Dedifferentiated amniotic fluid mesenchymal stem cell (primary cell): Measurements from ENCODE around the gene FDX1.
"Not testable (repeated sequence)": the region's sequence is repeated elsewhere in the genome, so short reads cannot be mapped to it uniquely, and the experiment has no call there.

Experiments
- DNase-seq: peaks from one replicate; pipeline ENCODE4 v3.0.0-alpha.2; 2016; ENCODE audit errors: extremely low spot score

Gene FDX1

DNA sequence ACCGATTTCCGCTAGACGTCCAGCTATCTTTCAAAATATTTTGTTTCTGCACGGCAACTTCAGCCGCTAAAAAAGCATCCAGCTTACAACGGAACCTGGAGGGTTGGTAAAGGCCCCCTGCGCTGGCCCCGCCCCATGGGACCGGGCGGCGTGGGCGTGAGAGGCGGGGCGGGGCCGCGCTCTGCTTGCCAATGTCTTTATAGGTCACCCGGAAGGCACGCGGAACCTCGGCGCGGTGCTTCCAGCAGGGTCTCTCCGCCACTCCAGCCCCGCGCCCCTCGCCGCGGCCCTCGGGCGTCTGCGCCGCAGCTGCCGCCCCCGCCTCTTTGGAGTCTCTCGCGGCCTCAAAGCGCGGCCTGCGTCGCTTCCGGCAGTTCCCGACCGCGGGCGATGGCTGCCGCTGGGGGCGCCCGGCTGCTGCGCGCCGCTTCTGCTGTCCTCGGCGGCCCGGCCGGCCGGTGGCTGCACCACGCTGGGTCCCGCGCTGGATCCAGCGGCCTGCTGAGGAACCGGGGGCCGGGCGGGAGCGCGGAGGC, at the start of gene FDX1:
Gene FDX1, plus strand, starts transcription at position 218 of the 536 bp plus-strand sequence. Its CDS starts 173 bp downstream, at position 391.
- DNase-seq, result peak; percentile 59

- DNase-seq, result no peak
Observed at GRCh38 chr11:110380836-110381622, 48.7 kb upstream of the FDX1 start.

DNA sequence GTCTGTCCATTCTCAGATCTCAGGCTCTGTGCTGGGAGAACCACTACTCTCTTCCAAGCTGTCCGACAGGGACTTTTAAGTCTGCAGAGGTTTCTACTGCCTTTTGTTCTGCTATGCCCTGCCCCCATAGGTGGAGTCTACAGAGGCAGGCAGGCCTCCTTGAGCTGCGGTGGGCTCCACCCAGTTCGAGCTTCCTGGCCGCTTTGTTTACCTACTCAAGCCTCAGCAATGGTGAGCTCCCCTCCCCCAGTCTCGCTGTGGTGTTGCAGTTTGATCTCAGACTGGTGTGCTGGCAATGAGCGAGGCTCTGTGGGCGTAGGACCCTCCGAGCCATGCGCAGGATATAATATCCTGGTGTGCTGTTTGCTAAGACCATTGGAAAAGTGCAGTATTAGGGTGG, 41.5 kb upstream of the FDX1 start:
- DNase-seq, result not testable (repeated sequence)

- no peak for DNase-seq
Observed at GRCh38 chr11:110389965-110390364, 39.8 kb upstream of the FDX1 start.

DNA sequence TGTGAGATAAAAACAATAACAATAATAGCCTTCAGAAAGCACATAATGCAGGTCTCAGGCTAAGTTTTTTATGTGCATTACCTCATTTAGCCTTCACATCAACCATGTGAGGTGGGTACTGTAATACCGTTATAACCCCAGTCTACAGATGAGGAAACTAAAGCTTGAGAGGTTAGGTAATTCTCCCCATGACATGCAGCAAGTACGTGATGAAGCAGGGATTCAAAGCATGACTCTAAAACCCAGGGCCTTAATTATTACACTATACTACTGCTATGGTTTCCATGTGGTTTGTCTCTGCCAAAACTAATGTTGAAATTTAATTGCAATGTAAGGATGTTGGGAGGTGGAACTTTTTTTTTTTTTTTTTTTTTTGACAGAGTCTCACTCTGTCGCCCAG, 37.7 kb upstream of the FDX1 start:
- no peak for DNase-seq

DNA sequence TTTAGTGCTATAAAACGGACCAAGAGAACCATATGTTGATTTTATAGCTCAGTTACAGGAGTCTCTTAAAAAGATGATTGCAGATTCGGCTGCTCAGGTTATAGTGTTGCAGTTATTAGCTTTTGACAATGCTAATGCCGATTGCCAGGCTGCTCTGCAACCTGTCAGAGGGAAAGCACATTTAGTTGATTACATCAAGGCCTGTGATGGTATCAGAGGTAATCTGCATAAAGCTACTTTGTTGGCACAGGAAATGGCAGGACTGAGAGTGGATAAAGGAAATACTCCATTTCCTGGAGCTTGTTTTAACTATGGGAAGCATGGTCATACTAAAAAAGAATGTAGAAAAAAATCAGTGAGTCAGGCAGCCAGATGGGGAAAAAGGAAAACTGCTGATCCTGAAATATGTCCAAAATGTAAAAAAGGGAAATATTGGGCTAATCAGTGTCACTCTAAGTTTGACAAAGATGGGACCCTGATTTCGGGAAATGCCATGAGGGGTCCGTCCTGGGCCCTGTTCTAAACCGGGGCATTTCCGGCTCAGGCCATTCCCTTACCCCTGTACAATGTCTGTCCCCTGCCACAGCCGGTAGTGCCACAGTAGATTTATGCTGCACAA, 32.0 kb upstream of the FDX1 start:
- DNase-seq, result not testable (repeated sequence)

GRCh38 chr11:110403585-110403984, 26.2 kb upstream of the FDX1 start:
- not testable (repeated sequence) for DNase-seq

GRCh38 chr11:110405636-110406035, 24.1 kb upstream of the FDX1 start:
- not testable (repeated sequence) for DNase-seq

DNA sequence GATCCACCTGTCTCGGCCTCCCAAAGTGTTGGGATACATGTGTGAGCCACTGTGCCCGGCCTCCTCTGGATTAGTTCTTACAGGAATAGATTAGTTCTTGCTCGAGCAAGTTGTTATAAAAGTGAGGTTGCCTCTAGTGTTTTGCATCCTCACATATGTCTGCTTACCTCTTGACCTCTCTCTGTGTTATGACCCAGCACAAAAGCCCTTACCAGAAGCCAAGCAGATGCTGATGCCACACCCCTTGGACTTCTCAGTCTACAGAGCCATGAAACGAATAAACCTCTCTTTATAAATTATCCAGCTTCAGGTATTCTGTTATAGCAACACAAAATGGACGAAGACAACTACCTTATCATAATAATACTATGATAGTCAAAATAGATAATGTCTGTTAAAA, 22.4 kb upstream of the FDX1 start:
- no peak for DNase-seq

GRCh38 chr11:110409174-110409573, 20.6 kb upstream of the FDX1 start:
- no peak for DNase-seq

- no peak for DNase-seq
Observed at GRCh38 chr11:110410651-110411050, 19.1 kb upstream of the FDX1 start.

GRCh38 chr11:110415081-110415480, 14.7 kb upstream of the FDX1 start:
- no peak for DNase-seq

GRCh38 chr11:110421658-110422057, 8.1 kb upstream of the FDX1 start:
- not testable (repeated sequence) for DNase-seq

- no peak for DNase-seq
Observed at GRCh38 chr11:110422306-110422905, 7.3 kb upstream of the FDX1 start.

GRCh38 chr11:110424775-110425444, 4.8 kb upstream of the FDX1 start:
- DNase-seq, result no peak

DNA sequence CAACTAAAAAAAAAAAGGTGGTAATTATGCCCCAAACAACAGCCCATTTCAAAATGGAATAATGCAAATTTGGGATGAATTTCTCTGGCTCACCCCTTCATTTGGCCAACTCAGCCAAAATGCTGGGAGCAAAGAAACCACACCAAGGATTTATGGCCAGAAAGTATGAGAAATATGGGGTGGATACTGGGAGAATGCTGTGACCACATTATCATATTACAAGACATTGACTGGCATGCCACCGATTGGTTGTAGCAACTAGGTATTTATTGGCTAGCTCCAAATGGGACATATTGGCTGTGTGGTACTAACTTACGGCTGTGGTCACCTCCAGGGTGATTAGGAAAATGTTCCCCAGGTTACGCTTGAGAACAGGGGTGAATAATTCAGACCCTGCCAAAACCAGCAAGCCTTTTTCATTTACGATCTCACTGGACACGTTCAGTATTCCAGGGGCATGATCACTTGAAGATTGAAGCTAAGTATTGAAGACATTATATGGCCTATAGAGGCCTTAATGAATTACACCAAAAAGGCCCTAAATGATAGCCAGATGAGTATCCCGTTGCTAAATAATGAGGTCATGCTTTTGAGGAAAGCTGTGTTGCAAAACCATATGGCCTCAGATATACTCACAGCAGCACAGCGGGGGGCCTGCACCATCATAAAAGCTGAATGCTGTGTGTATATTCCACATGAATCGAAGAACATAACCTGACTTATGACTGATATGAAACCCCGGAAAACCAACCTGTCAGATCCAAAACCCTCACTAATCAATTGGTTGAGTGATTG, 3.8 kb upstream of the FDX1 start:
- DNase-seq, result peak; percentile 67

DNA sequence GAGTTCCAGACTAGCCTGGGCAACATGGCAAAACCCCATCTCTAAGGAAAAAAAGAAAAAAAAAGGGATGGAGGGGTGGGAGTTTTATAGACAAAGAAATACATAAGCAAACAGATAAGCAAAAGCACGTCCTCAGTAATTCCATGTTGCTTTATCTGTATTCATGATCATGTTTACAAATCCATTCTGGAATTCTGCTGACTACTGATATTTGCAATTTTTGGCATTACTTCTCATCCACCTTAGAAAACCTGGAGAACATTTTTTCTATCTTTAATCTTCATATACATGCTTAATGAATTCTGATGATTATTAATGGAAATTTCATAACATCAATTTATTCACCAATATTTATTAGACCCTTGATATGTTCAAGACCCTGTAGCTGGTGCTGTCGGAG, 1.7 kb upstream of the FDX1 start:
- DNase-seq, result no peak

DNA sequence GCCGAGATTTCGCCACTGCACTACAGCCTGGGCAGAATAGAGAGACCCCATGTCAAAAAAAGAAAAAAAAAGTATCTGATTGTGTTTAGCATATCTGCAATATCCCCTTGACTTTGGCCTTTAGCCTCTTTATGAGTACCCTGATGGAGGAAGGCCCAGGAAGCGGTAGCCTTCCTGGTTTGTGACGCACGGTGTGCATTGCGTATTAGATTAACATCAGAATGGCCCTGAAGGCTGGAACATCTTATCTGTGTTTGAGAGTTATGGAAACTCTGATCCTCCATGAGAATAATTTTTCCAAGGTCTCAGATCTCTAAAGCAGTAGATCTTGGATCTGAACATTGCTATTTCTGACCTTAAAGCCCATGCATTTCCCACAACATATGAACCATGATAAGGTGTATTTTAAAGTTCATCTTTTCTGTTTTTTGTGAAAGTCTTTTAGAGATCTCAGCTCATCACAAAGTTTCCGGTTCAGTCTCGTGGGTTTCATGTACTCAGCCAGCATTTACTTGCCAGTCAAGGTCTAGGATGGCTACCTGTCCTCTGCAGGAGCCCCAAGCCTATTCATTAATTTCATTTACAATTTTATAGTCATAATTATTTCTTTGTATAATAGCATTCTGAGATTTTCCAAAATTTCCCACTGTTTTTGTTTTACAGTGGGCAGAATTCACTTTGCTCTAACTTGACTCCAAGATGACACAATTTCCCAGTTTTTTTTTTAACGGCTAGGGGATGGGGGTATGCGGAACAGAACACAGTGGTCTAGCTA, 605 bp upstream of the FDX1 start:
- no peak for DNase-seq

GRCh38 chr11:110430267-110431050, 711 bp downstream of the FDX1 start:
- DNase-seq, result no peak
